AG08395 (cell line): Measurements from ENCODE around the gene MRGPRF.
A peak's percentile ranks its signal among the peaks of the same experiment; 100 is the strongest.
"Not testable (repeated sequence)": the region's sequence is repeated elsewhere in the genome, so short reads cannot be mapped to it uniquely, and the experiment has no call there.

ENCODE experiments used
- DNase-seq: peaks from one replicate; pipeline ENCODE4 v3.0.0; 2012; ENCODE audit warnings: mixed read lengths, low spot score

The MRGPRF gene

GRCh38 chr11:69002570-69003231 lies 10.3 kb downstream of the MRGPRF start:
- DNase-seq, result no peak

GRCh38 chr11:69002110-69002569 lies 10.9 kb downstream of the MRGPRF start:
- DNase-seq, result peak; percentile 53

- no peak for DNase-seq
Measured at GRCh38 chr11:69001243-69002081, 11.6 kb downstream of the MRGPRF start.

DNA sequence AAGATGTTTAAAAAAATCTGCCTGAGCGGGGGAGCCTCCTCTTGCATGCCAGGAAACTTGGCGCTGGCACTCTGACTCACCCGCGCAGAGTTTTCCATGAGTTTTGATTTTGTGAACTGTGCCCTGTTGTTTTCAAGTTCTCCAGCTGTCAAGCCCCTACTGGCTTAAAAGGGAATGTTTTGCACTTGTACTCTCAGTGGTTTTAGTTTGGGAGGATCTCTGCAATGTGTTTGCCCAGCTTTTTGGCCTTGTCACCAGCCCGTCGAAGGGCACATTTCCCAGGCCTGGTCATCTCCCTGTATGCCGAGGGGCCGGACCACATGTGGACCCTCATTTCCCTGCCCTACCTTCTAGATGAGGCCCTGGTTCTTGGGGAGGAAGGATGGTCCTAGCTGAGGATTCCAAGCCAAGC lies 12.2 kb downstream of the MRGPRF start:
- DNase-seq, result peak; percentile 92

GRCh38 chr11:69000391-69000790 lies 12.7 kb downstream of the MRGPRF start:
- no peak for DNase-seq

- DNase-seq, result not testable (repeated sequence)
Measured at GRCh38 chr11:68999748-69000355, 13.2 kb downstream of the MRGPRF start.

DNA sequence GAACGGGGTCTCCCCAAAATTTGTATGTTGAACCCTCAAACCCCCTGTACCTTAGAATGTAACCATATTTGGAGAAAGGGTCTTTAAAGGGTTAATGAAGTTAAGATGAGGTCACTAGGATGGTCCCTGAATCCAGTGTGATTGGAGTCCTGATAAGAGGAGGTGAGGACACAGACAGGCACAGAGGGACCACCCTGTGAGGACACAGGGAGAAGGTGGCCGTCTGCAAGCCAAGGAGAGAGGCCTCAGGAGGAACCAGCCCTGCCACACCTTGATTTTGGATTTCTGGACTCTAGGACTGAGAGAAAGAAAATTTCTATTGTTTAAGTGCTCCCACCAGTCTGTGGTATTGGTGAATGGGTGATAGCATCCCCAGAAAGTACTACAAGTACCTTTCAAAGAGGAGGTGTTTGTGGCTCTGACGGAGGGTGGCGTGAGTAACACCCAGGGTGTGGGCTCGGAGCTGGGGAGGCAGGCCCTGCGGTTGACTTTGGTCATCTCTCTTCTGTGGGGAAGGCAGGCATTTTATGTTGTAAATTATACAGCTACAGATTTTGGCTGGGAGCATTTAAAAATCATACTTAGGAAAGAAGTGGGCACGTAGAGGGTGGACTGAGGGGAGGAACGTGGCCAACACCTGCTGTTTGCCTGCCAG lies 13.8 kb downstream of the MRGPRF start:
- DNase-seq, result no peak

DNA sequence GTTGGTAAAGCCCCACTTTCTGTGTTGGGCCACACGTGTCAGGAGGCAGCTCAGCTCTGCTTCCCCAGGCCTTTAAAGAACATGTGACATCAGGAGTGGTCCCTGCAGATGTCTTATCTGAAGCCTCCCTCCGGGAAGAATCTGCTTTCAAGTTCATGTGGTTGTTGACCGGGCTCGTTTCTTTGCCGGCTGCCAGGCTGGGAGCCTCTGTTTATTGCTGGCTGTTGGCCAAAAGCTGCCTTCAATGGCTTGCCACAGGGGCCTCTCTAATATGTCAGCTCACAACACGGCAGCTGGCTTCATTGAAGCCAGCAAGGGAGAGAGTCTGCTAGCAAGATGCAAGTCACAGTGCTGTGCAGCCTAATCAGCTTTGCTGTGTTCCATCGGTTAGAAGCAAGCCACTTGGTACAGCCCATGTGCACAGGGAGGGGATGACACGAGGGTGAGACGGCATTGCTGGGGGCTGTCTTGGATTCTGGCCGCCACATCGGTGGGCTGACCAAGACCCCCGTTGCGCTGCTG lies 14.6 kb downstream of the MRGPRF start:
- no peak for DNase-seq

DNA sequence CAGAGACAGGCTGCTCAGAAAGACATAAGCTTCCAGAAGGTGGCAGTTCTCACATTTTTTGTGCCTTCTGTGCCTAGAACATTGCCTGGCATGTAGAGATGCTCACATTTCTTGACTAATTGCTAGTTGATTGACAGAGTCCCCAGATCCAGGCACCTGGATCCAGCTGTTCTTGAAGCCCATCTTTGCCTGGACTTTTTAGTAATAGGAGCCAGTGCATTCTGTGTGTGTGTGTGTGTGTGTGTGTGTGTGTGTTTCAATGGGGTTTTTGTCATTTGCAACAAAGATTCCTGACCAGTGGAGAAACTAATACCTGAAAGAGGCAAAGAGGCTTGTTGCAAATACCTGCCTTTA lies 15.1 kb downstream of the MRGPRF start:
- DNase-seq, result no peak

GRCh38 chr11:68997124-68997994 lies 15.7 kb downstream of the MRGPRF start:
- DNase-seq, result no peak

GRCh38 chr11:68996376-68997123 lies 16.5 kb downstream of the MRGPRF start:
- DNase-seq, result no peak

- no peak for DNase-seq
Measured at GRCh38 chr11:68994894-68995285, 18.2 kb downstream of the MRGPRF start.

GRCh38 chr11:68994161-68994893 lies 18.7 kb downstream of the MRGPRF start:
- DNase-seq, result no peak

- DNase-seq, result no peak
Measured at GRCh38 chr11:68993546-68993945, 19.5 kb downstream of the MRGPRF start.

DNA sequence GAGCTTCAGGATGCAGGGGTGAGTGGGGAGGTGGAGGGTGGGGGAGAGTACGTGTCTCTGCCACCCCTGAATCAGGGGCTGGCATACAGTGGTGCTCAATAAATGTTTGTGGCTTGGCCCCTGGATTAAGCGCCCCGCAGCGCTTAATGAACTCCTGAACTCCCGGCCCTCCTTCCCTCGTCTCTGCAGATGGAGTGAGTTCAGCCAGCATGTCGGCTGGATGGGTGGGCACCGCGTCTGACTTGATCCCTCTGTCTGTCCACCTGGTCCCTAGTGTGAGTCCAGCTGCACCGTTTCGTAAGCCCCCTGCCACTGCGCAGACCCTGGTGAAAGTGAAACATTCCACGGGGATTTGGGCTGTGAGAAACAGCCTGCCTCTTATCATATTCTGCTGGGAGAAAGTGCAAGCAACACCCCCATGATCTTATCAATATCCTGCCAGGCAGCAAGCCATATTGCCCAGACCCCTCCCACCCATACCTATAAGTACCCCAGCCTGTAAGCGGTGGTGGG lies 20.2 kb downstream of the MRGPRF start:
- DNase-seq, result no peak

- DNase-seq, result no peak
Measured at GRCh38 chr11:68990995-68991780, 21.9 kb downstream of the MRGPRF start.

DNA sequence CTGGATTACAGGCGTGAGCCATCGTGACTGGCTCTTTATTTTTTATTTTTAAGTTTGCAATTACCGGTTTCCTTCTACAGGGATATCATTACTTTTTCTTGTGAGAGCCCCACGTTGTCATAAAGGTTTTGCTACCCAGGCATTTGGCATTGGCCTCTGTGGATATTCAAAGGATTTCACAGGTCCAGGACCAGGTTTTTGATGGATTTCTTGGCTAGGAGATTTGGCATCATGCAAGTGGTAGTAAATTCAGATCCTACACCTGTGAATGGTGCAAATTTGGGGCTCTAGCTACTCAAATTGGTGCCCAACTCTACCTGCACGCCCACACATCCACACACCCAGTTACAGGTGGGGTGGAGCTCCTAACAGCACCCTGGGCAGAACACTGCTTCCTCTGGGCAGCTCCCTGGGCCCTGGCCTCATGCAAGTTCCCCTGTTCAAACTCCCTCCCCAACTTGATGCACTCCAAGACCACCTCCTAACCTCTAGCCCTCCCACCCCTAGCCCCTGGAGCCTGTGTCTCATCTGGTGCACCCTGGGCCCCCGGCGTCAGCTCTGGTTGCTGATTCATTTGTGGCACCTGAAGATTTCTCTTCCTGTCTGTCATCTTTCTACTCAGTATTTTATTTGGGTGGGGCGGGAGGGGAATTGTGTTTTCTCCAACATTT lies 23.0 kb downstream of the MRGPRF start:
- DNase-seq, result no peak

DNA sequence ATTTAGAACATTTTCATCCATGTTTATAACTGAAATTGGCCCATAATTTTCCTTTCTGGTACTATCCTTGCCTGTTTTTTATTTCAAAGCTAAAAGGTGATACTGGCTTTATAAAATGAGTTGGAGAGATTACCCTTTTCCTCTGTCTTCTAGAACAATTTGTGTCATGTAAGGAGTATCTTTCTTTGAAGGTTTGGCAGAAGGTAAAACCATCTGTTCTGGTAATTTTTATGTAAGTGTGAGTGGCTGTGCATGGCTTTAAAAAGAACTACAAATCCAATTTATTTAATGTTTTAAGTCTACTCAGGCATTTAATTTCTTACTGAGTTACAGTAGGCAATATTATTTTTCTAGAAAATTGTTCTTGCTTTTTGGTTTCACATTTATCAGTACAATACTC lies 24.6 kb downstream of the MRGPRF start:
- no peak for DNase-seq
